ENCODE results near the gene CPEB1.

CPEB1 gene

DNA sequence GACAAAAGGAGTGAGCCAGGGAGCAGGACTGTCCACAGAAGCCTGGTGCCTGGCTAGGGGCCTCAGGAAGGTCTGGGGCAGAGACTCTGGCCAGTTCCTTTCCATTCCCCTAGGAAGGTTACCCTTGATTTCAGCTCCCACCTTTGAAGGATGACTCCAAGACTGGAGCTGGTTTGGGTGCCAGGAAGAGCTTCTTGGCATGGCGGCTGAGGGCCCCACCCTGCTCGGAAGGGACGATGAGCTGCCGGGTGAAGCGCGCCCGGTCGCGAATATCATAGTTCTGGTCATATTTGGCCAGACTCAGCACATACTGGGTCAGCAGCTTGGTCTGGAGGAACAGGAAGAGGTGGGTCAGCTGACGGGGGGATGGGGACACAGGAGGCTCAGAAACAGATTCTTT lies 19.4 kb upstream of the CPEB1 start:
- TF ChIP-seq FOXP2 (optimal IDR thresholded peaks at IDR 0.05; ENCODE audit: borderline replicate concordance, extremely low read depth, extremely low read length, insufficient read depth) (no peak), TAF1 (IDR thresholded peaks at IDR 0.05; ENCODE audit: borderline replicate concordance, insufficient read depth, low read length) (no peak), POLR2AphosphoS5 (IDR thresholded peaks at IDR 0.05; ENCODE audit: low read depth, low read length) (no peak), SIN3A (IDR thresholded peaks at IDR 0.05; ENCODE audit: borderline replicate concordance, insufficient read depth, low read length) (no peak)
- TF ChIP-seq, protein P1, sequence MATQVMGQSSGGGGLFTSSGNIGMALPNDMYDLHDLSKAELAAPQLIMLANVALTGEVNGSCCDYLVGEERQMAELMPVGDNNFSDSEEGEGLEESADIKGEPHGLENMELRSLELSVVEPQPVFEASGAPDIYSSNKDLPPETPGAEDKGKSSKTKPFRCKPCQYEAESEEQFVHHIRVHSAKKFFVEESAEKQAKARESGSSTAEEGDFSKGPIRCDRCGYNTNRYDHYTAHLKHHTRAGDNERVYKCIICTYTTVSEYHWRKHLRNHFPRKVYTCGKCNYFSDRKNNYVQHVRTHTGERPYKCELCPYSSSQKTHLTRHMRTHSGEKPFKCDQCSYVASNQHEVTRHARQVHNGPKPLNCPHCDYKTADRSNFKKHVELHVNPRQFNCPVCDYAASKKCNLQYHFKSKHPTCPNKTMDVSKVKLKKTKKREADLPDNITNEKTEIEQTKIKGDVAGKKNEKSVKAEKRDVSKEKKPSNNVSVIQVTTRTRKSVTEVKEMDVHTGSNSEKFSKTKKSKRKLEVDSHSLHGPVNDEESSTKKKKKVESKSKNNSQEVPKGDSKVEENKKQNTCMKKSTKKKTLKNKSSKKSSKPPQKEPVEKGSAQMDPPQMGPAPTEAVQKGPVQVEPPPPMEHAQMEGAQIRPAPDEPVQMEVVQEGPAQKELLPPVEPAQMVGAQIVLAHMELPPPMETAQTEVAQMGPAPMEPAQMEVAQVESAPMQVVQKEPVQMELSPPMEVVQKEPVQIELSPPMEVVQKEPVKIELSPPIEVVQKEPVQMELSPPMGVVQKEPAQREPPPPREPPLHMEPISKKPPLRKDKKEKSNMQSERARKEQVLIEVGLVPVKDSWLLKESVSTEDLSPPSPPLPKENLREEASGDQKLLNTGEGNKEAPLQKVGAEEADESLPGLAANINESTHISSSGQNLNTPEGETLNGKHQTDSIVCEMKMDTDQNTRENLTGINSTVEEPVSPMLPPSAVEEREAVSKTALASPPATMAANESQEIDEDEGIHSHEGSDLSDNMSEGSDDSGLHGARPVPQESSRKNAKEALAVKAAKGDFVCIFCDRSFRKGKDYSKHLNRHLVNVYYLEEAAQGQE (IDR thresholded peaks at IDR 0.05; ENCODE audit: insufficient read depth in 1 of 2, low read depth in 2 of 2, low read length in 2 of 2) = no peak

DNA sequence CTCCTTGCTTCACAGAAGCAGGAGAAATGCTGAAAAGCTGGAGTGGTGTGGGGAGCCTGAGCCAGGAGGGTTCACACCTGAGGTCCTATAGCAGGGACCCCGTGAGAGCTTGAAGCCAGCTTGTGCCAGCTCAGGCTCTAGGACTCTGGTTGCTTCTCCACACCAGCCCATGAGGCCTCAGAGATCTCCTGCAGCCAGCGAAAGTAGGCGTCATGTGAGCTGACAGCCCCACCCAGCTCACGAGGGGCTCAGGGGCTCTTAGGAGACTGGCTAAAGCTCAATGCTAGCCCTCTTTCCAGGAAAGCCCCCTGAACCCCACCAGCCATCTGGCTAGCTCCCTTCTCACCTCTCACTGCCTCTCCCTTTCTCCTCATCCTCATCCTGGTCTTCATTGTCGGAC lies 16.9 kb upstream of the CPEB1 start:
- TF ChIP-seq POLR2AphosphoS5 (IDR thresholded peaks at IDR 0.05; ENCODE audit: low read depth, low read length) = no peak
- TF ChIP-seq, protein P1 (IDR thresholded peaks at IDR 0.05; ENCODE audit: insufficient read depth in 1 of 2, low read depth in 2 of 2, low read length in 2 of 2) = no peak
- no peak for TF ChIP-seq TAF1 (IDR thresholded peaks at IDR 0.05; ENCODE audit: borderline replicate concordance, insufficient read depth, low read length)
- no peak for TF ChIP-seq SIN3A (IDR thresholded peaks at IDR 0.05; ENCODE audit: borderline replicate concordance, insufficient read depth, low read length)
- TF ChIP-seq FOXP2 (optimal IDR thresholded peaks at IDR 0.05; ENCODE audit: borderline replicate concordance, extremely low read depth, extremely low read length, insufficient read depth) = no peak

DNA sequence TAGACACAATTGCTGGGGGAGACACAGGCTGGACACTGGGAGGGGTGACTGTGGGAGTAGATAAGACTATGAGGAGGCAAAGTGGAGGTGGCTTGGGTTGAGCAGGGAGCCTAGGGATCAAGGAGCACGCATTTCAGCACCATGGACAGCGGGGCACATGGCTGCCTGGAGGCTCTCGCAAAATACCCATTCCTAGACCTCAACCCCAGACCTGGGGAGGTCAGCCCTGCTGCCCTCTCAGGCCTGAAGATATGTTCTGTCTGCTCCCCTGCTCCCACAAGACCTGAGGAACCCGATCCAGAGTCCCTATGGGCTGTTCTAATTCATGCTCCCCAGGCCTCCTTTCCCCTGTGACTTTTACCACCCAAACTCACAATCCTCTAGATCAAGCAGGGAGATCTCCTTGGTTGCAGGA lies 16.0 kb upstream of the CPEB1 start:
- TF ChIP-seq POLR2AphosphoS5 (IDR thresholded peaks at IDR 0.05; ENCODE audit: low read depth, low read length) (no peak), SIN3A (IDR thresholded peaks at IDR 0.05; ENCODE audit: borderline replicate concordance, insufficient read depth, low read length) (peak; percentile 31; the same call in 1 of the 2 replicates)
- TF ChIP-seq, protein P1 (IDR thresholded peaks at IDR 0.05; ENCODE audit: insufficient read depth in 1 of 2, low read depth in 2 of 2, low read length in 2 of 2) = peak; percentile 98 to 99

DNA sequence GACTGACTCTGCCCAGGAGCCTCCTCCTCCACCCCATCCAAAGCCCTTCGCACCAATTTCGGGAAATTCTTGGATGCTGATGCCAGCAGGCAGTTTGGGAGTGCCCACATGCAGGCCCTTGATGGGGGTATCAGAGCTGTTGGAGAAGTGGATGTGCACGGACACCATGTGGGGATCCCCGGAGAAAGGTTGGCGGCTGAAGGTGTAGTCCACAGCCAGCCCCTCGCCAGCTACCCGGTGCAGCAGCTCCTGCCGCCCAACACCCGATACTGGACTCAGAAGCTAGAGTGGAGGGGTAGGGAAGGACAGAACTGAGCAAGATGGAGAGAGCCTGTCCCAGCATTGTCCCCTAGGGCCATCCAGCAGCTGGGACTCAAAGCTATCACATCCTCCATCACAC lies 15.5 kb upstream of the CPEB1 start:
- no peak for TF ChIP-seq FOXP2 (optimal IDR thresholded peaks at IDR 0.05; ENCODE audit: borderline replicate concordance, extremely low read depth, extremely low read length, insufficient read depth)
- TF ChIP-seq SIN3A (IDR thresholded peaks at IDR 0.05; ENCODE audit: borderline replicate concordance, insufficient read depth, low read length) = no peak
- no peak for TF ChIP-seq POLR2AphosphoS5 (IDR thresholded peaks at IDR 0.05; ENCODE audit: low read depth, low read length)
- TF ChIP-seq, protein P1 (IDR thresholded peaks at IDR 0.05; ENCODE audit: insufficient read depth in 1 of 2, low read depth in 2 of 2, low read length in 2 of 2) = no peak
- no peak for TF ChIP-seq TAF1 (IDR thresholded peaks at IDR 0.05; ENCODE audit: borderline replicate concordance, insufficient read depth, low read length)

DNA sequence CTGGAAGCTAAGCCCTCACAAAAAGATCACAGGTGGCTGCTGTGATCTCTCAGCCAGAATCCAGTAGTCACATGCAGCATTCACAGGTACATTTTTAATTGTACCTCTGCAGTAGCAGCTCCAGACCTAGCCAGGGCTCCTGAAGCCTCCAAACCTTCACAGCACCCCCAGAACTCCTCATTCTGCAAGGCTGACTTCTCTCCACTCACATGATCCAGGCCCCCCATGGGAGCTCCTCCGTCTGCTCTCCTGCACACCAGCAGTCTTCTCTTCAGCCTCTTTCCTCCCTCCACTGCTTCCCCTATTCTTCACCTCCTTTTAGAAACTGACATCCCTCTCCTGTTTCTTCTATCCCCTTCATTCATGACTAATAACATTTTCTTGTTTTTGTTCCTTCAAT lies 13.2 kb upstream of the CPEB1 start:
- TF ChIP-seq, protein P1 (IDR thresholded peaks at IDR 0.05; ENCODE audit: insufficient read depth in 1 of 2, low read depth in 2 of 2, low read length in 2 of 2) = no peak
- TF ChIP-seq POLR2AphosphoS5 (IDR thresholded peaks at IDR 0.05; ENCODE audit: low read depth, low read length) (no peak), SIN3A (IDR thresholded peaks at IDR 0.05; ENCODE audit: borderline replicate concordance, insufficient read depth, low read length) (no peak), FOXP2 (optimal IDR thresholded peaks at IDR 0.05; ENCODE audit: borderline replicate concordance, extremely low read depth, extremely low read length, insufficient read depth) (no peak), TAF1 (IDR thresholded peaks at IDR 0.05; ENCODE audit: borderline replicate concordance, insufficient read depth, low read length) (no peak)

All from PFSK-1 (cell line).